KBM-7 (cell line): Measurements from ENCODE around the gene DISC1.

Experiments
- DNase-seq: peaks from one replicate; pipeline ENCODE4 v3.0.0-alpha.2; 2015
- in situ Hi-C: fragments of 300-500 bp; cut with MboI; formaldehyde crosslinking; loops from 2 replicates; pipeline ENCODE4 v1.14.3; 2020; ENCODE audit warnings: low sequenced_read_pairs, low pct_unique_long_range_greater_than_20kb, mixed read lengths

The DISC1 gene

GRCh38 chr1:231684356-231685244 lies 58.0 kb downstream of the DISC1 start:
- no peak for DNase-seq
- in situ Hi-C loops, result no loop called here

GRCh38 chr1:231686384-231686783 lies 59.8 kb downstream of the DISC1 start:
- in situ Hi-C loops, result no loop called here
- DNase-seq, result no peak

- DNase-seq, result no peak
- in situ Hi-C loops, result no loop called here
Measured at GRCh38 chr1:231688989-231689388, 62.4 kb downstream of the DISC1 start.

GRCh38 chr1:231690059-231690458 lies 63.5 kb downstream of the DISC1 start:
- in situ Hi-C loops, result no loop called here
- DNase-seq, result peak; percentile 14

GRCh38 chr1:231691618-231692259 lies 65.1 kb downstream of the DISC1 start:
- in situ Hi-C loops, result no loop called here
- DNase-seq, result no peak

- in situ Hi-C loops, result no loop called here
- DNase-seq, result no peak
Measured at GRCh38 chr1:231693361-231694074, 66.9 kb downstream of the DISC1 start.

- no peak for DNase-seq
- in situ Hi-C loops, result no loop called here
Measured at GRCh38 chr1:231694075-231694431, 67.5 kb downstream of the DISC1 start.

- peak; percentile 70 for DNase-seq
- in situ Hi-C loops, result no loop called here
Measured at GRCh38 chr1:231694465-231695077, 68.0 kb downstream of the DISC1 start.

- in situ Hi-C loops, result no loop called here
- DNase-seq, result no peak
Measured at GRCh38 chr1:231695439-231696255, 69.1 kb downstream of the DISC1 start.

GRCh38 chr1:231699784-231700183 lies 73.2 kb downstream of the DISC1 start:
- in situ Hi-C loops, result no loop called here
- DNase-seq, result no peak

- in situ Hi-C loops, result no loop called here
- DNase-seq, result no peak
Measured at GRCh38 chr1:231701306-231701705, 74.7 kb downstream of the DISC1 start.

- DNase-seq, result no peak
- in situ Hi-C loops, result no loop called here
Measured at GRCh38 chr1:231702331-231702730, 75.7 kb downstream of the DISC1 start.

GRCh38 chr1:231702804-231703203 lies 76.2 kb downstream of the DISC1 start:
- in situ Hi-C loops, result no loop called here

GRCh38 chr1:231705806-231706760 lies 79.5 kb downstream of the DISC1 start:
- in situ Hi-C loops, result no loop called here
- DNase-seq, result no peak

More at GRCh38 chr1:231702804-231703203, 76.2 kb downstream of the DISC1 start:
- DNase-seq, result no peak

- in situ Hi-C loops, result no loop called here
- no peak for DNase-seq
Measured at GRCh38 chr1:231706934-231707333, 80.3 kb downstream of the DISC1 start.

GRCh38 chr1:231707407-231707806 lies 80.8 kb downstream of the DISC1 start:
- DNase-seq, result no peak
- in situ Hi-C loops, result no loop called here

GRCh38 chr1:231708394-231708793 lies 81.8 kb downstream of the DISC1 start:
- DNase-seq, result no peak

GRCh38 chr1:231714440-231714839 lies 87.8 kb downstream of the DISC1 start:
- in situ Hi-C loops, result no loop called here
- no peak for DNase-seq

More at GRCh38 chr1:231708394-231708793, 81.8 kb downstream of the DISC1 start:
- in situ Hi-C loops, result no loop called here
